NCI-H460 (cell line): ENCODE measurements around the gene HS3ST1. TPM values are rescaled to one million over a fixed set of nuclear protein-coding genes. Genes with fewer than 3 reads are reported as not detected.

Experiments used
- DNase-seq: peaks from one replicate; pipeline ENCODE4 v3.0.0-alpha.2; 2016; ENCODE audit warnings: low read depth; ENCODE audit errors: extremely low read depth
- polyA plus RNA-seq: library from polyadenylated mRNA; depleted of rRNA; stranded (reverse); fragments of >200 nt; gene quantifications from 2 replicates; pipeline ENCODE4 v1.2.3, GENCODE V29; 2014; cell fraction: nucleus; rRNA removed
- total RNA-seq: library from RNA; depleted of rRNA; stranded (reverse); fragments of >200 nt; shearing (Covaris generic); gene quantifications from 2 replicates; pipeline ENCODE4 v1.2.3, GENCODE V29; 2014; rRNA removed

The HS3ST1 gene
- 0.54 and 4.6 TPM in 2 replicates for total RNA-seq
- polyA plus RNA-seq: 0.38 TPM in 1 of 2 replicates, not detected in the other

DNA sequence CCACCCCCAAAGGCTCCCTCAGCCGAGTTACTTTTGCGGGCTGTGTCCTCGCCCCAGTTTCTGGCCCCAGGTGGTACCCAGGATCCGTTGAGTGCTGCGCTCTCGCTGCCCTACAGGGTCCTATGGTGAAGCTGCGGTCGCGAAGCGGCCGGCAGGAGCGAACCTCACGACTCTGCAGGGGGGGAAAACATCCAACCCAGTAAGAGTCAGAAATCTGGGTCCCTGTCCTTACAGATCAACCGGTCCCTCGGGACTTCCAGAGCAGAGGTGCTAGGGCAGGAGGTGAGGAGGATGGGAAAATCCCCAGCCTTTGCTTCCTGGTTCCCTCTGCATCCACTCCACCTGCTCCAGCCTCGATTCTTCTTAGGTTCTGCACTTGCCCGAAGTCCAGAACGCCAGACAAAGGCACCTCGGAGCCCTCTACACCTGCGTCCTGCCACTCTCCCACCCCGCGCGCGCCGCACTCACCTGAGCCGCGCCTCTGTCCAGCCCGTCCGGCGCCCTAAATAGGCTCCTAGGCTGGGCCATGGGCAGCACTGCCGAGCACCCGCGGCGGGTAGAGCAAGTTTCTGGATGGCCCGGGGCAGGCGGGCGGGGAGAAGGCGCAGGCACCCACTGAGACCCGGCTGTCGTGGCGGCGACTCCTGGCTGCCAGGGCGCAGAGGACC is at the start of gene HS3ST1:
Gene HS3ST1 (minus strand): TSS at position 664 of the 668 bp plus-strand sequence. CDS start 28,889 bp downstream, outside the sequence.
- no peak for DNase-seq

DNA sequence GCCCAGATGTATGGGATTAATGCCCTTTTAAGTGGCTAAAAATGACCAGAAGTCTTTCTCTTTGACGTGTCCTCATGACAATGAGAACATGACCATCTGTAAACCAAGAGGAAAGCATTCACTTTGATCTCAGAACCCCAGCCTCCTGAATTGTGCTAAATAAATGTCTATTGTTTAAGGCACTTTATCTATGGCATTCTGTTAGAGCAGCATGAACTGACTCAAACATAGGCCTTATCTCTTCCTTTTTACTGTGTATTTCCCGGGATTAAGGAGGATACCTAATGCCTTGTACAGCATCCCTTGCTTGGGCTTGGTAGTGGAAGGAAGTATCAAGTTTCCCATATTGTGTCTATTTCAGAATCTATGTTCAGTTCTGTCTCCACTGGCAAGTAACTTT is 47.2 kb upstream of the HS3ST1 start:
- no peak for DNase-seq

DNA sequence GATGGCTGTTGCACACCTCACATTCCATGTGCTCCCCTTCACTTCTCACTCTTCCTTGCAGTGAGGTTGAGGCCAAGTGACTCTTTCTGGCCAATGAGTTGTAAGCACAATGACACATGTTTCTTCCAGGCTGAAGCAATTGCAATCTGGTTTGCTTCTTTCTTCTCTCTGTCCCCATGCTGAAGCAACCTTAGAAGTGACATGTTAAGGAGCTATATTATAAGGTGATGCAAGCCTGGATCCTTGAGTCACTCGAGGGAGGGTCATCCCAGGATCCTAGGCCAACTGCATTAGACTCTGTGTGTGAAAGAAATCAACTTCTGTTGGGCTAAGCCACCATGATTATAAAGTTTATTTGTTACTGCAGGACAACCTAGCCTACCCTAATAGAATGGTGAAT is 45.5 kb upstream of the HS3ST1 start:
- DNase-seq: no peak

DNA sequence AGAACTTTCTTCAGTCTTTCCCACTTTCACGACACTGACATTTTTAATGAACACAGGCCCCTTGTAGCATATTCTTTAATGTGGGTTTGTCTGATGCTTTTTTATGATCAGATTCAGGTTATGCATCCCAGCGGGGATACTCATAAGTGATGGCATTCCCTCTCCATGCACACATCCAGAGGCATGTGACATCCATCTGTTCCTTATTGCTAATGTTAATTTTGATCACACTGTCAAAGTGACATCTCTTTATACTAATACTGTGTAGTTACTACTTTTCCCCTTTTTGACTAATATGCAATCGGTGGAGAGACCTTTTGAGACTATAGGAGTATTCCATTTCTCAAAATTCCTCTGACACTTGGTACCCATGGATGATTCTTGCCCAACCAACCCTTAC is 43.8 kb upstream of the HS3ST1 start:
- DNase-seq: no peak

DNA sequence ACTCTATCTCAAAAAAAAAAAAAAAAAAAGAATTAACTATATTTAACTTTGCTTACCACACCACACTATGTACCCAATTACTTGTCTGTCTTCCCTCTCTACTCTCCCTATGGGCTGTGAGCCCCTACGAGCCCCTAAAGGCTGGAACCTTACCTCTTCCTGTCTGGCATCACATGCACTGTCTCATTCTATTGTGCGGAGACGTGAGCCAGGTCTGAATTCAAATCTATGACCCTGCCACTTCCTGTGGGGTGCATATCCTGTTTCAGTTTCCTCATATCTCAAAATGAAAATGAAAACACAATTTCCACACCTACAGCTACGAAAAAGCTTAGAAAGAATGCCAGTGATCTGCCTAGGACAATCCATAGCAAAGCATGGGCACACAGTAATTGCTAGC is 42.9 kb upstream of the HS3ST1 start:
- no peak for DNase-seq

DNA sequence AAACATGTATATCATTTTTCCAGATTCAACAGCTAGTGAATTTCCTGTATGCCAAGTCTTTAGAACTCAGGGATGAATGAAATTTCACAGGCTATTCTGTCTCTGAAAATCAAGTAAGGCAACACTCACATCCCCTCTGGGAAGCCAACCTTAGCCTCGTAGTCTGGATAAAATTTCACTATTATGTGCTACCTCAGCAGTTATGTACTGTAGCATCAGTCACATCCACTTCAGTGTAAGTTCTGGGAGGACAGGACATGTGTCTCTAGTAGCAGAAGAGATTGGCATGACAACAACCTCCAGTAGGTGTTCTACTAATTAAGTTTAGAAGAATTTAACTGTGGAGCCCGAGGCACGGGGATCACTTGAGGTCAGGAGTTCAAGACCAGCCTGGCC is 42.4 kb upstream of the HS3ST1 start:
- DNase-seq: no peak

DNA sequence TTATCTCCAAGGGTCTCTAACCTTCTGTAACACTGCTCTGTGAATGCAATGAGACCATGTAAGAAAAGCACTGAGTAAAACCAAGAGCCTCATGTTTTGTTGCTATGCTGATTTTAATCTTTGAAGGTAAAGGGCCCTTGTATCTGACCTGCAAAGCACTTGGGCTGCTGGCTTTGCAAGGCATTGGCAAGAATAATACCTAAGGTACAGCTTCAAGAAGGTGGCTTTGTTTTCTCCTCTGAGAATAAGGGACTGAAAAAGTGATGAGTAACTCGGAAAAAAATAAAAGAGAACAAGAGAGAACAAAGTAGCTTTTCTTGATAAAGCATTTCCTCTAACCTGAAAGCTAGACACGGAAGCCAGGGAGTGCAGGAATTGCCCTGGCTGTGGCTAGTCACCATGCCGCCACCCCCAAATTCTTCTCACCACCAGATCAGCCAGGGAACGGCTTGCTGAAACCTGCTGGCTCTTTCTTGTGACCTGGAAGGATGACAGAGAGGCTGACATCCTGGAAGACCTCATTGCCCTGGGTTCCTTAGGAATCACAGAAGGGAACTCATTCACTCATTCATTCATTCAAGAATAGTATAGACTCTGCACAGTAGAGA is 41.8 kb upstream of the HS3ST1 start:
- DNase-seq: no peak

DNA sequence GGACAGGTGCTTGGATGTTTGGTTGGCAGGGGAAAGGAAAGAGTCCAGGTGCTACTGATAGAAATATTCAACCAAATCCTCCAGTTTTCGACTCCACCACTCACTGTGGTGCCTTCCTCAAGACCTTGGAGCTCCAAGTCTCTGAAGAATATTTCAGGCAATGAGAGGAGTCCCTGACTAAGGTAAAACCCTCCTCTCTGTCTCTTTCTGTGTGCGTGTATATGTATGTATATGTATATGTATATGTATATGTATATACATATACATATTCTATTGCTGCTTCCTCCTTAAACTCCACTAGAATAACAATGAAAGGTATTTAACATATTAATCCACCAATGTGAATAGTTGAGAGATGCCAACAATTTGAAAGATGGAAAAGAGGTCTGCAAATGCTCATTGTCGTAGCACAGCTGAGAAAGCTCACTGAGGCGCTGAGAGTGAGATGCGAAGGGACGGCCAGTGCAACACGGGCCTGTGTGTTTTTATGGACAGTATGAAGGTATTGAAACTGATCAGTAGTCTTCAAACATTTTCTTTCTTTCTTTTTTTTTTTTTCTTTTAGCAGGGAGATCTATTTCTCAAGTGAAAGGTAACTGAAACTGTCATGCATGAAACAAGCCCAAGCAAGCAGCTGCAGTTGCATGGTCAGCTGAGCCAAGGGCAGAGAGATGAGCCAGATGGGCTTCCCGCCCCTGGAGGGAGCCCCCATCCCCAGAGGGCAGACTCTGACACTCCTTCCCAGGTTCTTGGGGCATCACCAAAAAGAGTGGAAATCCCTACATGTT is 41.1 kb upstream of the HS3ST1 start:
- DNase-seq: no peak

DNA sequence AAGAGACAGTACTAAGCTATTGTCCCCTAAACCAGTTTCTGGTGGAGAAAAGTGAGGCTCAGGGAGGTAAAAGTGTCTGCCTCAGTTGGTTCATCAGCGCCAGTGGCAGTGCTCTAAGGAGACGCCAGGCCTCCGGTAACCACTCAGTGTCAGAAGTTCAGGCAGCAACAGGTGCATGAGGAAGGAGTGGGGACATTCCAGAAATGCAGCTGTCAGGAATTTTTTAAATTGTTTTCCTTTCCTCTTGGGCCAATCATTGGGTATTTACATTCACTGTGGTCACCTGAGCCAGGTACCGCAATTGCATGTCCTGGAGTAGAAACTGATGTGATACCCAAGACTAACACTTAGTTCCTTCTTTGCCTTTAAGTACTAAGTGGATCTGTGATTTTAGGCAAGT is 40.2 kb upstream of the HS3ST1 start:
- DNase-seq: no peak

DNA sequence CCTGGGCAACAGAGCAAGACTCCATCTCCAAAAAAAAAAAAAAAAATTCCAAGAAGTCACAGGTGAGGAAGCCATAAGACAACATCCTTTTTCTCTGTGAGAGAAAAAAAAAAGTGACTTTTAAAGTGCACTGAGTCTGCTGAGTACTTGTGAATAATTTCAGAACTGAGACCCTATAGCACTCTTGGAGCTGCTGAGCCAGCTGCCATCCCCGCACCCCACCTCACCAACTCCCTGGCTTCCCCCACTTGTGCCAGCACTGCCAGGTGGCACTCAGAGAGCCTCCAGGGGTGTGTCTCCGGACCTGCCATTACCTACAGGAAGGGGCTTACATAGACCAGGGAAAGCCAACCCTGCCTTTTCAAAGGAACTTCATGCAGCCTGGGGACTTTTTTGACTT is 39.2 kb upstream of the HS3ST1 start:
- DNase-seq: no peak

DNA sequence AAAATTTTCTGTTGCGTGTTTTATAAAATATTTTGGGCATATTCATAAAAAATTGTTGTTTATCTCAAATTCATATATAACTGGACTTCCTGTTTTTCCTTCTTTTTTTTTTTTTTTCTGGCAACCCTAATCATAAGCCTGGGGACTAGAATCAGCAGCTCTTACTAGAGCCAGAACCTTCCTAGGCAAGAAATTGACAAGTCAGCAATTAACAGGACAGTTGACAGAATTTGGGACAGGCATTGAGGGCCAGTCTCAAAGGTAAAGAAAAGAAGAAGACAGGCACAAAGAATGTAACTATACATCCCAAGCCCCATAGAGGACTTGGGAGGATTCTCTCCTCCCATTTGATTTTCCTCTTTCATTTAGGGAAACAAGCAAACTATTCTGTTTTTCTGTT is 35.0 kb upstream of the HS3ST1 start:
- DNase-seq: no peak

DNA sequence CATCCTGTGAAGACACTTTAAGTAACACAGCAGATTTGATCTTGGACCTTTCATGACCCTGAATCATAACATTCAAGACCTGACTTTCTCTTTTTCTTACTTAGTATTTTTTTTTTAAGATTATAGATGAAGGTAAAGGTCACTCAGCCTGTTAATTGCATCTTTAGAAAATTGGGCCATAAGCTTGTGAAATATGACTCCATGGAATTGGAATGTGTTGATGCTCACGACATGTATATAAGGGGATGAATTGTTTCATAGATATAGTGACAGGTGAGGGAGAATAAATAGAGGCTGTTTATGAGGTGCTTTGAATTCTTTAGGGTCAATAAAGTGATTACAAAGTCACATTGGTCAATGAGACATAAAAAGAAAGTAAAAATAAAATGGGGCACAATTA is 27.7 kb upstream of the HS3ST1 start:
- DNase-seq: no peak

DNA sequence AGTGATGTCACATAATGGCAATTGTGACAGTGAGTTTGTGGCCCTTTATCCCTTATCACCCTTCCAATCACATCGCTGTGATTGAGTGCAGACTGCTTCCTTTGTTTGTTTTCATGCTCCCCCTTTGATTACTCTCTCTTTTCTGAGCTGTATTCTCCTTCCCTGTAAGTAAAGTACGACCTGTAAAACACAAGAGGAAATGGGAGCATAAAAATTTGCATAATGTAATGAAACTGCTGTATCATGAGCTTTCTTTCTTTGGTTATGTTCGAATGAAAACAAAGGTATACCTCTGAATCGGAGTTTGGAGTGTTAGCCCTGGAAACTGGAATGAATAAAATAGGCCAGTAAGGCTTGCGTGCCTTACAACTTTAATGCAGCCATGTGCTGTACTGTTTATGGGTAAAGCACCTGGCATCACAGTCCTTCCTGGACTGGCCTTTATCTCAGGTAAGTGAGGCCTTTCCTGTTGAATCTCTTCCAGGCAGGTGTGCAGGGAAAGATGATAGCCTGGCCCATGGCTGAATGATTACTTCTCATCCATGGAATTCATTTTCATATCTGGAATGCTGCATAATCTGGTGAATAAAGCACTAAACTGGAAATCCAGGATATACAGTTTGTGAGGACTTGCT is 26.6 kb upstream of the HS3ST1 start:
- no peak for DNase-seq

DNA sequence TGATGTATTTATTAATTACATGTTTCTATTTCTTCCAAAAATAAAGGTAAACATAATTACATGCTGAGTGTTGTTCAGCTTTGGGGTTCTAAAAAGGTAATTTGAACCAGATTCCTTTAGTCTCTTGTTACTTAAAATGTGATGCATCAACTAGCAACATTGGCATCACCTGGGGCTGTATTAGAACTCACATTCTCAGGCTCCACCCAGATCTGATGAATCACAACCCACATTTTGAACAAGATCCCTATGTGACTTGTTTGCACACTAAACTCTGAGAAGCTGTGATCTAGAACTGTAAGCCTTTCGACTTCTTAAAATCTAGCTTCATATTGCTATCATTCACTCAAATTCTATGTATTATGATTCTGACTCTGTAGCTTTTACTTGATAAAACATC is 23.0 kb upstream of the HS3ST1 start:
- no peak for DNase-seq

DNA sequence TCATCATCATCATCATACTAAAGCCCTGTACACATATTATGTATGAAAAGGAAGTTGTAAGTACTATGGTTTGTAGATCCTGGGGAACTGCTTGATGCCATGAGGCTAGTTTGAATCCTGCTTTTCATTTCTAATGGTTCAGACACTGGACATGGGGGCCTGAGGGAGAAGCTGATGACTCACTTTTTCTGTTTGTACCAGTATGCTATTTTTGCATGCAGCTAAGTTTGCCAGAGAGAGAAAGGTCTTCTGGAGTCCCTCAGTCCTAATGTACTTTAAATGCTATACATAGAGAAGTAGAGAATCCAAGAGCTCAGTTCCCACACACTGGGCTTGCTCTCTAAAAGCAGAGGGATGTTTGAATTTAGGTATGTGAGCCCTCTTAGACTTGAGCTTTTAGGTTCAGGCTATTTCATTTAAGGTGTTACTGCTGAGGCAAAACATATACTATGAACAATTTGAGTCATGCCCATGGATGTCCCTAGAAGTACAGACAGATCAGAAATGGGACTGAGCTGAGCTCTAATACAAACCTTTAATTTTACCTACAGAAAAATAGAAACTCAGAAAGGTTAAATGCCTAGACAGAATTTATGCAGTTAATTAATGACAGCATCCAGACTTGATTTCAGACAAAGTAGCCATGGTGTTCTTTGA is 17.6 kb upstream of the HS3ST1 start:
- no peak for DNase-seq

DNA sequence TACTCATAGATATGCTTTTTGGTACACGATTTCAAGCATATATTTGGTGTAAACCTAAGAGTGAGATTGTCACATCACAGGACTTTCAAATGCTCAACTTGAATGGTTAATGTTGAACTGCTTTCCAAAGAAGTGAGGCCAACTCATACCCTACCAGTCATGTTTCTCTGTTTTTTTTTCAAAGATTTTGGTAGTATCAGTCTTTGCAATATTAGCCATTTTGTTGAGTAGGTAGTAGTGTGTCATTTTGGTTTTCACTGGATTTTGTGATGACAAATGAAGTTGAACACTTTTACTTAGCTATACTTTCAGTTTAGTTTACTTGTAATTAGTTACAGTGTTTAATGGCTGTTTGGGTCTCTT is 12.5 kb upstream of the HS3ST1 start:
- no peak for DNase-seq

DNA sequence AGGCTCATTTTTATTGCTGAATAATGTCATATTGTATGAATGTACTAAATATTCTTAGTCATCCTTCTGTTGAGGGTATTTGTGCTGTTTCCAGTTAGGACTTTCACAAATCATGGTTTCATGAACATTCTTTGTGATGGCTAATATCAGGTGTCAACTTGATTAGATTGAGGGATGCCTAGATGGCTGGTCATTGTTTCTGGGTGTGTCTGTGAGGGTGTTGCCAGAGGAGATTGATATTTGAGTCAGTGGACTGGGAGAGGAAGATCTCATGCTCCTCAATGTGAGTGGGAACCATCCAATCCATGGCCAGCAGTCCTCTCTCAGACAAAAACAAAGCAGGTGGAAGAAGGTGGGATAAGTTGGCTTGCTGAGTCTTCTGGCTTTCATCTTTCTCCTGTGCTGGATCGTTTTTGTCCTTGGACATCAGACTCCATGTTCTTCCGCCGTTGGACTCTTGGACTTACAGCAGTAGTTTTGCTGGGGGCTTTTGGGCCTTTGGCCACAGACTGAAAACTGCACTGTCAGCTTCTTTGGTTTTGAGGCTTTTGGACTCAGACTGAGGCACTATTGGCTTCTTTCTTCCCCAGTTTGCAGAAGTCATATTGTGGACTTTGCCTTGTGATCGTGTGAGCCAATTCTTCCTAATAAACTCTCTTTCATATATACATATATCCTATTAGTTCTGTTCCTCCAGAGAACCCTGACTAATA is 11.9 kb upstream of the HS3ST1 start:
- DNase-seq: no peak

DNA sequence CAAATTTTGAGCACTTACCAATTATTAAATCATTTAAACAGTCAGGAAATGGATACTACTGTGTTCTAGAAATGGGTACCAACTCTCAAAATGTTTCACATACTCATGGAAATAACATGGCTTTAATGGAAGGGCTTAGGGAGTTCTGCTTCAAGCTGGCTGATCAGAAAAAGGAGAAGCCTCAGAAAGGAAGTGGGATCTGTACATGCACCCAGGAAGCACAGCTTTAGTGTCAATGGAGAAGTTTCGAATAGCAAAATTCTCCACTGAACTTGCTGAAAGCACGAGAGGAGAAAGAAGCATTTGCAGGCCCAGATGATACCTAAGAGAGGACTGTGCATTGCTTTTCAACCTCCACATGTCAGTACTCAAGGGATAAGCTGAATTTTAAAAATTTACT is 11.1 kb upstream of the HS3ST1 start:
- no peak for DNase-seq

DNA sequence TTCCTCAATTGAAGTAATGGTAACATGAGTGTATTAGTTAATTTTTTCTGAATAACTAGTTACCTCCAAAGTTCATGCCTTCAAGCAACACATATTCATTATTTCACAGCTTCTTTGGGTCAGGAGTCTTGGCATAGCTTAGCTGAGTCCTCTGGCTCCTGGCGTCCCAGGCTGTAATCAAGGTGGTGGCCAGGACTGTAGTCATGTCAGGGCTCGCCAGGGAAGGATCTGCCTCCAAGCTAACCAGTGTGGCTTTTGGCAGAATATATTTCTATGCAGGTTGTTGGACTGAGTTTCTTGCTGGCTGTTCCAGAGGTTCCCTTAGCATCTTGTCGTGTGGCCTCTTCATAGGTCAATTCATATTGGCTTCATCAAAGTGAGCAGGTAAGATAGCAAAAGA is 10.0 kb upstream of the HS3ST1 start:
- DNase-seq: no peak

DNA sequence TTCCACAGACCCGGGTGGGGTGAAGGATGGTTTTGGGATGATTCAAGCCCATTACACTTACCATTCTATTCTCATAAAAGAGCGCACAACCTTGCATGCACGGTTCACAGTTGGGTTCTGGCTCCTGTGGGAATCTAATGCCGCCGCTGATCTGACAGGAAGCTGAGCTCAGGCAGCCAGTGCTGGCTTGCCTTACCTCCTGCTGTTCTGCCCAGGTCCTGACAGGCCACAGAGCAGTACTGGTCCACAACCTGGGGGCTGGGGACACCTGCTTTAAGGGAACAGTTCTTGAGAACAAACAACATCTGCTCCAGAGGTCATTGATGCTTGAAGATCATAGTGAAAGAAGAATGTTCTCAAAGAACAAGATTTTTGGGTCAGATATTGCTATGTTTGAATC is 8.0 kb upstream of the HS3ST1 start:
- DNase-seq: no peak
